KOPT-K1 (cell line): ENCODE measurements around the gene RASGRP2.
A peak's percentile ranks its signal among the peaks of the same experiment; 100 is the strongest.

Source experiments
- H3K27ac ChIP-seq: fragments of 200-600 bp; sonication (generic); 2 replicates; pipeline ENCODE4 v1.5.1; 2016; ENCODE audit warnings: antibody characterized with exemption, mild to moderate bottlenecking, low read depth, low read length; ENCODE audit not compliant: poor library complexity, severe bottlenecking
- H3K36me3 ChIP-seq: fragments of 200-600 bp; sonication (generic); 2 replicates; pipeline ENCODE4 v1.5.1; 2017; ENCODE audit warnings: antibody characterized with exemption, mild to moderate bottlenecking, low read length, moderate library complexity; ENCODE audit not compliant: insufficient read depth
- H3K9me3 ChIP-seq: fragments of 200-600 bp; sonication (generic); 2 replicates; pipeline ENCODE4 v1.5.1; 2017; ENCODE audit warnings: antibody characterized with exemption, low read length, mild to moderate bottlenecking; ENCODE audit not compliant: insufficient read depth, poor library complexity, severe bottlenecking

Gene RASGRP2

DNA sequence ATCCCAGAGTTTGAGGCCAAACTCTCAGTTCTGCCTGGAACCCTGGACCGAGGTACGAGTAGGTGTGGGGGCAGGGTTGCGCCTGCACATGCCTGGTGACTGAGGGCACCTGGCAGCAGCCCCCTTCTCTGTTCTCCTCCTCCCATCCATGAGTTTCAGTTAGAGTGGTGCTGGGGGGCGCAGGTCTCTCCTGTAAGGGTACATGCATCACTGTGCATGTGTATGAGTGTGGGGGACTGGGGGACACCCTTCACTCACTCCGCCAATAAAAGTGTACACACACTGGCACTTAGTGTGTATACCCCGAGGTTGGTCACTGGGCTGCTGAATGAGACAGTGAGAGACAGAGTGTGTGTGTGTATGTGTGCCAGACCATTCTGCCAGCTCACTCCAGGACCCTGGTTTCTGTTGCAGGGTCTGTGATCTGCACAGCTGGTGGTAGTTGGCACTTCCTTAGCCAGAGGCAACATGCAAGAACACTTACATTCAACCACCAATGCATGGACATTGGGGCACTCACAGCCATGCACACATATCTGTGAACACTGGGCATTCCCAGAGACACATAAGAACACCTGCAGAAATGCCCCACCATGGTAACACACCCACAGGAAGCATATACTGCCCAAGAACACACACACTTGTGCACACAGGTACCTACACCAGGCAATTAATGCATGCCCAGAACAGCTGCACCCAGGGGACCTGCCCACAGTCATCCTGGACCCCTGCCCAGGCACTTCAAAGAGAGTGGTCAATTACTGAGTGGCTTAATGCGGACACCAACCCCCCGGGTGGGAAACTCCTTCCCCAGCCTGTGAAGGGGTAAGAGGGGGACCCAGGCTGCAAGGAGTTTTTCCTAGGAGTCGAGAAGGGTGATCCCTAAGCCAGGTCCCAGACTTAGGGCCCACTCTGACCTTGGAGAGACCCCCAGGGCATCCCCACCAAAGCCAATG lies 19.8 kb downstream of the RASGRP2 start:
- Histone ChIP-seq H3K9me3 (no peaks in the 10 kb centered on the region), H3K36me3 (peaks cover 12% of the 10 kb centered on the region; the same call in 1 of the 2 replicates), H3K27ac (no peak overlapping the region)

DNA sequence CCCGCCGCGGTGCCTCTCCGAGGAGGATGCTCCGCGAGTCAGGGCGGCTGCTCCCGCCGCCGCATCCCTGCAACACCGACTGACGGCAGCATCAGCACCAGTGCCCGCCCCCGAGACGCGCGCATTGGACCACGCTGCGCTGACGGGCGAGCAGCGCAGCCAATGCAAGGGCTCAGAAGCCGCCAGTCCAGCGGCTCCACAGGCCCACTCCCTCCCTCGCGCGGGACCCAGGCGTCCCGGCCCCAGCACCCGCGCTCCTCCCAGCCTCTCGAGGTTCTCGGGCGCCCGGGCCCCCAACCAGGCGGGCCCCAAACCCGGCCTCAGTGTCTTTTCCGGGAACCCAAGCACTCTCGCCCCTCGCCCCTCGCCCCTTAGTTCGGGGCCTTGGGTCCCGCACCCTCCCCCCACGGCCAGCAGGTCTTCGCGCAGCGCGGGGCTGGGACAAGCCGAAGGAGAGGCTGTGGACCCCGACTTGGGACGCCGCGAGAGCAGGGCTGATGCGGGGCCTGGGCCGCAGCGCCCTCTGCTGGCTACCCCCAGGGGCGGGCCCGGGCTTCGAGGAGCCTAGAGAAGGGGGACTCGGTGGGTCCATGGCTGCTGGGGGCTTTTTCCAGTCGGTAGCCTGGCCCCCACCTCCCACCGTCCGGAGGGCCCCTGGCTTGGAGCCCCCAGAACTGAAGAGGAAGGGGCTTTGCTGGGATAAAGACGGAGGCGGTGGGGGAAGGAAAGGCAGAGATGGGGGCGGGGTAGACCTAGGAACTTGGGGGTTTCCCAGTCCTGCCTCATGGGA lies 20.6 kb downstream of the RASGRP2 start, which contains the start of gene NRXN2:
Gene NRXN2, minus strand, starts transcription at position 81 of the 790 bp plus-strand sequence. CDS start 9,498 bp downstream, outside the sequence.
- Histone ChIP-seq H3K9me3 (no peaks in the 10 kb centered on the region), H3K36me3 (0 out of 2 replicates have a peak, but pooled peaks cover 4% of the 10 kb centered on the region), H3K27ac (peak within 1 kb of the TSS; percentile 57)

- H3K9me3 ChIP-seq: no peaks in the 10 kb centered on the region
- H3K27ac ChIP-seq: no peak overlapping the region
- H3K36me3 ChIP-seq: 0 out of 2 replicates have a peak, but pooled peaks cover 4% of the 10 kb centered on the region
Measured at GRCh38 chr11:64722141-64723065, 21.5 kb downstream of the RASGRP2 start.

- H3K27ac ChIP-seq: no peak overlapping the region
- no peaks in the 10 kb centered on the region for H3K9me3 ChIP-seq
- no peaks in the 10 kb centered on the region for H3K36me3 ChIP-seq
Measured at GRCh38 chr11:64721359-64721699, 22.6 kb downstream of the RASGRP2 start.

DNA sequence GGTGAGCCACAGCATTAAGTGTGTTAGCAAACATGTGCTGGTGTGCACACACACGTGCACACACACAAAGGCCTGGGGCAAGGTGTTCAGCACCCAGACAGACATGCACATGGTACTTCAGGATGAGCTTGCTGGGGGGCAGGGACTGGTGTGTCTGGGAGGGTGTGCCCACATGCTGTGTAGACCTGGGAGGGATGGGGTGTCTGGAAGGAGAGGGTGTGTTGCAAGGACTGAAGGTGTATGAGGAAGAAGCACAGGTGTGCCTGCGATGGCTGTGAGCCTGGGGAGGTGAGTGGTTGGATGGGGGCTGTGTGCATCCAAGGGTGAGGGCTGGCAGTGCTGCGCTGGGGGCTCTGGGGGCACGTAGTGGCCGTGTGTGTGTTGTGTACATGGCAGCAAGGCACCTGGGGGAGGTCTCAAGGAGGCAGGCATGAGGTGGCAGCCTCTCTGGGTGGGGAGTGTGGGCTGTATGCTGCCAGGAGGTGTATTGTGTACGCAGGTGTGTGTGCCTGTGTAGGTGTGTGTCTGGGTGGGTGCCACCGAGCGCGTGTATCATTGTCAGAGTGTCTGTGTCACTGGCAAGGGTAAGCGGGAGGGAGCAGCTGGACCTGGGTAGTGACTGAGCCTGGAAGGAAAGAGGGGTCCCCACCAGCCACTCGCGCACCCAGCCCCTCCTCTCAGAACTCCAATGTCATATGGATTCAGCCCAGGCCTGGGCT lies 23.1 kb downstream of the RASGRP2 start:
- H3K9me3 ChIP-seq: no peaks in the 10 kb centered on the region
- H3K36me3 ChIP-seq: no peaks in the 10 kb centered on the region
- H3K27ac ChIP-seq: no peak overlapping the region

- Histone ChIP-seq H3K9me3 (no peaks in the 10 kb centered on the region), H3K27ac (no peak overlapping the region), H3K36me3 (no peaks in the 10 kb centered on the region)
Measured at GRCh38 chr11:64720167-64720566, 23.8 kb downstream of the RASGRP2 start.

GRCh38 chr11:64719406-64719805 lies 24.5 kb downstream of the RASGRP2 start:
- H3K27ac ChIP-seq: no peak overlapping the region
- H3K36me3 ChIP-seq: no peaks in the 10 kb centered on the region
- no peaks in the 10 kb centered on the region for H3K9me3 ChIP-seq

GRCh38 chr11:64718780-64719124 lies 25.2 kb downstream of the RASGRP2 start:
- no peaks in the 10 kb centered on the region for H3K9me3 ChIP-seq
- no peaks in the 10 kb centered on the region for H3K36me3 ChIP-seq
- H3K27ac ChIP-seq: no peak overlapping the region

- Histone ChIP-seq H3K9me3 (no peaks in the 10 kb centered on the region), H3K36me3 (no peaks in the 10 kb centered on the region), H3K27ac (no peak overlapping the region)
Measured at GRCh38 chr11:64718084-64718779, 25.7 kb downstream of the RASGRP2 start.

- no peaks in the 10 kb centered on the region for H3K36me3 ChIP-seq
- no peaks in the 10 kb centered on the region for H3K9me3 ChIP-seq
- no peak overlapping the region for H3K27ac ChIP-seq
Measured at GRCh38 chr11:64717268-64717578, 26.7 kb downstream of the RASGRP2 start.

GRCh38 chr11:64716473-64717267 lies 27.3 kb downstream of the RASGRP2 start:
- H3K27ac ChIP-seq: no peak overlapping the region
- no peaks in the 10 kb centered on the region for H3K36me3 ChIP-seq
- no peaks in the 10 kb centered on the region for H3K9me3 ChIP-seq

DNA sequence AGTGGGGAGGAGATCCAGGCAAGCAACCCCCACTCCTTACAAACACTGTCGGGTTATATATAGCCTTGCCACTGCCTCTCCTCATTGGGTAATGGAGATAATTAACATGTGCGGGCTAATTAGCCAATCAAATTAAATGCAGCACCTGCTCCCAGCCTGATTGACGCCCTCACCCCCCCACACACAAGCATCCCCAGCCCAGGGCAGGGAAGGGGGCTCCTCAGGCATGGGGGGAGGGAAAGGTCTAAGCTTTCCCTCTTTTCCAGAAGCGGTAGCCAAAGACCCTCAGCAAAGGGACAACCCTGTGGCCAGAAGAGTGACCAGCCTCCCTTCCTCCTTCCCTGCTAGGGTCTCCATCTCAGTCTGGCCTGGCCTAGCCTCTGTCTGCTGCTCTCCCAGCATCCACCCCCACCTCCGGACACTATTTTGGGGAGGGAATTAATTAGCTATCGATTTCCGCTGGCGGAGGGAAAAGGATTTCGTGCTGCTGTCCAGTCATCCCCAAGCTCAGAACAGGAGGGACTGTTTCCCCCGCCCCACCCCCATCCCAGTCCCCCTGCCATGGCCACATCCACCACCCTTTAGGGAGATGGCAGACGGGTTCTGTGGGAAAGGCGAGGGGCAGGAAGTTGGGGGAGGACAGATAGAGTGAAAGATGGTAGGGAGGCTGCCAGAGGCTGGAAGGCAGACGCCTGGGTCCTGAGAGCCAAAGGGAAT lies 28.0 kb downstream of the RASGRP2 start:
- Histone ChIP-seq H3K27ac (no peak overlapping the region), H3K36me3 (no peaks in the 10 kb centered on the region), H3K9me3 (no peaks in the 10 kb centered on the region)

DNA sequence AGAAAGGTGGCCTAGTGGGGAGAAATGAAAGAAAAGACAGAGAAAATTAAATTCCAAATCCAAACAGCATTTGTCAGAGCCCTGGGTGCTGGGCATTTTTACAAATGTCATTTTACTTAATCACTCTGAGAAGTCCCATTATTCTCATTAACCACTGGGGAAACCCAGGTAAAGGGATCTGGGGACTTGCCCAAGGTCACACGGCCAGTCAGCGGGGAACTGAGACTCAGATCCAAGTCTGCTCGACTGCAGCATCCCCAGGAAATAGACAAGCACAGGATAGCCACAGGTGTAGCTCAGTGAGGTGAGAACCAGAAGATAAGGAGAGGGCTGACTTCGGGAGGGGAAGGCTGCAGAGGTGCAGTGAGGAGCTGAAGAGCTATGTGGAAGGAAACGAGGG lies 28.8 kb downstream of the RASGRP2 start:
- H3K9me3 ChIP-seq: no peaks in the 10 kb centered on the region
- no peak overlapping the region for H3K27ac ChIP-seq
- no peaks in the 10 kb centered on the region for H3K36me3 ChIP-seq
